H9 (cell line): Measurements from ENCODE around the gene UTP20. TPM values are rescaled to one million over a fixed set of nuclear protein-coding genes. Genes with fewer than 3 reads are reported as not detected.

Source experiments
- DNase-seq: peaks from one replicate; pipeline ENCODE4 v3.0.0-alpha.2; 2017
- H2AFZ ChIP-seq: one replicate; pipeline ENCODE4 v1.6.1; 2013; ENCODE audit warnings: mild to moderate bottlenecking, low read length, control low read depth, moderate library complexity
- H2AK5ac ChIP-seq: 2 replicates; pipeline ENCODE4 v1.6.1; 2013; ENCODE audit warnings: low read length, control low read depth, mixed read lengths; ENCODE audit not compliant: insufficient read length
- H2BK120ac ChIP-seq: one replicate; pipeline ENCODE4 v1.6.1; 2013; ENCODE audit warnings: low read depth, mild to moderate bottlenecking, low read length, control low read depth, inconsistent platforms; ENCODE audit not compliant: poor library complexity, severe bottlenecking
- H2BK12ac ChIP-seq: 2 replicates; pipeline ENCODE4 v1.6.1; 2013; ENCODE audit warnings: low read length, control low read depth, mixed read lengths, low read depth; ENCODE audit not compliant: insufficient read length
- H2BK15ac ChIP-seq: 2 replicates; pipeline ENCODE4 v1.6.1; 2013; ENCODE audit warnings: low read depth, low read length, control low read depth
- H2BK20ac ChIP-seq: one replicate; pipeline ENCODE4 v1.6.1; 2013; ENCODE audit warnings: low read depth, mild to moderate bottlenecking, low read length, control low read depth, inconsistent platforms; ENCODE audit not compliant: poor library complexity, severe bottlenecking
- H2BK5ac ChIP-seq: 2 replicates; pipeline ENCODE4 v1.6.1; 2013; ENCODE audit warnings: low read length, control low read depth, mixed read lengths; ENCODE audit not compliant: insufficient read length
- H3K14ac ChIP-seq: 2 replicates; pipeline ENCODE4 v1.6.1; 2013; ENCODE audit warnings: low read length, control low read depth; ENCODE audit not compliant: insufficient read depth
- H3K18ac ChIP-seq: 2 replicates; pipeline ENCODE4 v1.6.1; 2013; ENCODE audit warnings: low read depth, mild to moderate bottlenecking, mixed read lengths, low read length, control low read depth; ENCODE audit not compliant: insufficient read length
- H3K23ac ChIP-seq: 2 replicates; pipeline ENCODE4 v1.6.1; 2013; ENCODE audit warnings: low read length, control low read depth, mixed read lengths, low read depth; ENCODE audit not compliant: insufficient read length
- H3K23me2 ChIP-seq: 2 replicates; pipeline ENCODE4 v1.6.1; 2013; ENCODE audit warnings: low read depth, mild to moderate bottlenecking, mixed read lengths, low read length, control low read depth; ENCODE audit not compliant: insufficient read length, poor library complexity, severe bottlenecking
- H3K27ac ChIP-seq: 2 replicates; pipeline ENCODE4 v1.5.1; 2013; ENCODE audit warnings: low read length, control low read depth, mixed read lengths, low read depth; ENCODE audit not compliant: insufficient read length
- H3K27me3 ChIP-seq: 2 replicates; pipeline ENCODE4 v1.6.1; 2013; ENCODE audit warnings: low read length, control low read depth, inconsistent platforms; ENCODE audit not compliant: insufficient read depth
- H3K4ac ChIP-seq: 2 replicates; pipeline ENCODE4 v1.6.1; 2013; ENCODE audit warnings: low read depth, mild to moderate bottlenecking, control low read depth, inconsistent platforms, low read length, moderate library complexity
- H3K4me1 ChIP-seq: 2 replicates; pipeline ENCODE4 v1.6.1; 2013; ENCODE audit warnings: low read length, control low read depth, inconsistent platforms; ENCODE audit not compliant: insufficient read depth
- H3K4me2 ChIP-seq: 2 replicates; pipeline ENCODE4 v1.6.1; 2013; ENCODE audit warnings: low read length, control low read depth, mixed read lengths; ENCODE audit not compliant: insufficient read length, insufficient read depth
- H3K56ac ChIP-seq: 2 replicates; pipeline ENCODE4 v1.6.1; 2013; ENCODE audit warnings: low read depth, mild to moderate bottlenecking, mixed read lengths, low read length, control low read depth; ENCODE audit not compliant: insufficient read length
- H3K79me1 ChIP-seq: 2 replicates; pipeline ENCODE4 v1.6.1; 2013; ENCODE audit warnings: low read depth, mild to moderate bottlenecking, moderate library complexity, low read length, control low read depth, inconsistent platforms; ENCODE audit not compliant: insufficient read depth, poor library complexity, severe bottlenecking
- H3K79me2 ChIP-seq: 2 replicates; pipeline ENCODE4 v1.6.1; 2013; ENCODE audit warnings: low read length, control low read depth, inconsistent platforms; ENCODE audit not compliant: insufficient read depth
- H3K9ac ChIP-seq: 2 replicates; pipeline ENCODE4 v1.6.1; 2013; ENCODE audit warnings: low read length, control low read depth, mixed read lengths; ENCODE audit not compliant: insufficient read length; ENCODE audit errors: extremely low read depth
- H3K9me3 ChIP-seq: one replicate; pipeline ENCODE4 v1.6.1; 2013; ENCODE audit warnings: low read depth, low read length, inconsistent platforms; ENCODE audit not compliant: control insufficient read depth
- H3T11ph ChIP-seq: one replicate; pipeline ENCODE4 v1.6.1; 2013; ENCODE audit warnings: mild to moderate bottlenecking, low read length, control low read depth, inconsistent platforms
- H4K20me1 ChIP-seq: one replicate; pipeline ENCODE4 v1.6.1; 2013; ENCODE audit not compliant: control insufficient read depth, insufficient read length, insufficient read depth
- H4K5ac ChIP-seq: 2 replicates; pipeline ENCODE4 v1.6.1; 2013; ENCODE audit warnings: low read depth, mild to moderate bottlenecking, mixed read lengths, low read length, control low read depth; ENCODE audit not compliant: insufficient read length
- H4K8ac ChIP-seq: replicated peaks from 2 replicates; pipeline ENCODE4 v1.6.1; 2013; ENCODE audit warnings: low read length, control low read depth, mixed read lengths, low read depth; ENCODE audit not compliant: insufficient read length
- H4K91ac ChIP-seq: 2 replicates; pipeline ENCODE4 v1.6.1; 2013; ENCODE audit warnings: low read depth, mild to moderate bottlenecking, moderate library complexity, mixed read lengths, low read length, control low read depth; ENCODE audit not compliant: insufficient read length
- H3K27ac Mint-ChIP-seq, 3 experiments: 2 replicates in 2 of 3; 3 replicates in 1 of 3; pipeline ENCODE4 v1.8.0; 2020 to 2021; ENCODE audit warnings: mixed read lengths in 3 of 3, mild to moderate bottlenecking in 1 of 3, moderate library complexity in 1 of 3
- H3K27me3 Mint-ChIP-seq: 2 replicates; pipeline ENCODE4 v1.8.0; 2021; ENCODE audit warnings: low read depth, mild to moderate bottlenecking, moderate library complexity, mixed read lengths
- H3K36me3 Mint-ChIP-seq, 3 experiments: 2 replicates in 2 of 3; 3 replicates in 1 of 3; pipeline ENCODE4 v1.8.0; 2020 to 2021; ENCODE audit warnings: low read depth in 3 of 3, mixed read lengths in 3 of 3; ENCODE audit not compliant: insufficient read depth in 1 of 3
- H3K4me1 Mint-ChIP-seq, 2 experiments: 2 replicates each; pipeline ENCODE4 v1.8.0; 2020; ENCODE audit warnings: mixed read lengths in 2 of 2
- H3K4me3 Mint-ChIP-seq, 2 experiments: 2 replicates in 1 of 2; 3 replicates in 1 of 2; pipeline ENCODE4 v1.8.0; 2020 to 2021; ENCODE audit warnings: mild to moderate bottlenecking in 2 of 2, mixed read lengths in 2 of 2, moderate library complexity in 1 of 2
- H3K9me3 Mint-ChIP-seq, 2 experiments: 2 replicates in 1 of 2; 3 replicates in 1 of 2; pipeline ENCODE4 v1.8.0; 2020; ENCODE audit warnings: mild to moderate bottlenecking in 2 of 2, mixed read lengths in 2 of 2, moderate library complexity in 1 of 2
- WGBS: extraction: QIAGEN DNeasy Blood & Tissue Kit; methylation state at CpG from one replicate; pipeline ENCODE4 v1.1.7; 2013; ENCODE audit warnings: missing lambda C conversion rate, low lambda C conversion rate, mixed read lengths; ENCODE audit not compliant: insufficient read length; ENCODE audit errors: extremely low coverage; 5-methylcytosine and 5-hydroxymethylcytosine counted together
- total RNA-seq: library from RNA; stranded (reverse); gene quantifications from 2 replicates; pipeline ENCODE4 v1.2.1, GENCODE V29; 2021
- TF ChIP-seq, protein P1 (sequence below): fragments of 200-600 bp; sonication (generic); conservative IDR thresholded peaks from 3 replicates; pipeline ENCODE4 v1.8.0; 2021; ENCODE audit warnings: antibody characterized with exemption, mild to moderate bottlenecking

The UTP20 gene
- total RNA-seq, 1 experiment from 2014 or later = 38.3 TPM

DNA sequence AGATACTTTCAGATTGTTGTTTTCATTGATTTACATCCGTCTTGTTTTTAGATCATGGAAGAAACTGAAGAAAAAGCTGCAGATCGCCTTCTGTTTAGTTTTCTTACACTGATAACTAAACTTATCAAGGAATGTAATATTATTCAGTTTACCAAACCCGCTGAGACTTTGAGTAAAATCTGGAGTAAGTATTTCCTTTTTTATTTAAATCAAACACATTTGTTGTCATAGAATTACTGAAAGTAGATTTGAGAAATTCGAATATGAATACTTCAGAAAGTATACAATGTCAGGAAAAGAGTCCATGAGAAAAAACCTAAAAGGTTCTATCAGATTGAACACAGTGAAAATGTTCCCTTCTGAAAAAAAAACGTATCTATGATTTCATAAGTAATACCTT, 95.7 kb downstream of the UTP20 start:
- no peak overlapping the region for H4K8ac ChIP-seq
- no peaks in the 10 kb centered on the region for H3K27me3 ChIP-seq
- H3K27ac ChIP-seq = no peak overlapping the region
- no peak for DNase-seq
- no peak overlapping the region for H2AK5ac ChIP-seq
- no peak overlapping the region for H2BK15ac ChIP-seq
- H3K4me1 ChIP-seq = no peaks in the 10 kb centered on the region
- no peak overlapping the region for H3K27ac Mint-ChIP-seq
- H3K4me1 Mint-ChIP-seq = no peaks in the 10 kb centered on the region
- no peaks in the 10 kb centered on the region for H3K9me3 Mint-ChIP-seq
- H3K56ac ChIP-seq = no peak overlapping the region
- H2BK20ac ChIP-seq = no peak overlapping the region
- H4K20me1 ChIP-seq = no peaks in the 10 kb centered on the region
- no peak overlapping the region for H3K4ac ChIP-seq
- no peak overlapping the region for H3K14ac ChIP-seq
- H2BK120ac ChIP-seq = no peak overlapping the region
- H3T11ph ChIP-seq = no peak overlapping the region
- no peak overlapping the region for H3K4me2 ChIP-seq
- no peak overlapping the region for H3K23ac ChIP-seq
- TF ChIP-seq, protein P1, sequence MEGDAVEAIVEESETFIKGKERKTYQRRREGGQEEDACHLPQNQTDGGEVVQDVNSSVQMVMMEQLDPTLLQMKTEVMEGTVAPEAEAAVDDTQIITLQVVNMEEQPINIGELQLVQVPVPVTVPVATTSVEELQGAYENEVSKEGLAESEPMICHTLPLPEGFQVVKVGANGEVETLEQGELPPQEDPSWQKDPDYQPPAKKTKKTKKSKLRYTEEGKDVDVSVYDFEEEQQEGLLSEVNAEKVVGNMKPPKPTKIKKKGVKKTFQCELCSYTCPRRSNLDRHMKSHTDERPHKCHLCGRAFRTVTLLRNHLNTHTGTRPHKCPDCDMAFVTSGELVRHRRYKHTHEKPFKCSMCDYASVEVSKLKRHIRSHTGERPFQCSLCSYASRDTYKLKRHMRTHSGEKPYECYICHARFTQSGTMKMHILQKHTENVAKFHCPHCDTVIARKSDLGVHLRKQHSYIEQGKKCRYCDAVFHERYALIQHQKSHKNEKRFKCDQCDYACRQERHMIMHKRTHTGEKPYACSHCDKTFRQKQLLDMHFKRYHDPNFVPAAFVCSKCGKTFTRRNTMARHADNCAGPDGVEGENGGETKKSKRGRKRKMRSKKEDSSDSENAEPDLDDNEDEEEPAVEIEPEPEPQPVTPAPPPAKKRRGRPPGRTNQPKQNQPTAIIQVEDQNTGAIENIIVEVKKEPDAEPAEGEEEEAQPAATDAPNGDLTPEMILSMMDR = no peak
- no CpG with 5 or more reads among the region's 5 CpGs for WGBS
- no peaks in the 10 kb centered on the region for H3K9me3 ChIP-seq
- no peaks in the 10 kb centered on the region for H3K27me3 Mint-ChIP-seq
- no peak overlapping the region for H2BK5ac ChIP-seq
- no peak overlapping the region for H3K9ac ChIP-seq
- no peak overlapping the region for H3K4me3 Mint-ChIP-seq
- H3K79me1 ChIP-seq = no peaks in the 10 kb centered on the region
- H4K91ac ChIP-seq = no peak overlapping the region
- H4K5ac ChIP-seq = no peak overlapping the region
- no peak overlapping the region for H2BK12ac ChIP-seq
- no peak overlapping the region for H2AFZ ChIP-seq
- peaks cover 35 to 81% (median 66%) of the 10 kb centered on the region in 3 experiments; a peak in 6 of 7 replicates for H3K36me3 Mint-ChIP-seq
- H3K79me2 ChIP-seq = no peaks in the 10 kb centered on the region
- no peak overlapping the region for H3K18ac ChIP-seq
- H3K23me2 ChIP-seq = no peaks in the 10 kb centered on the region
